A549 (cell line): ENCODE data around the gene DLG4. TPM values are rescaled to one million over a fixed set of nuclear protein-coding genes. Genes with fewer than 3 reads are reported as not detected.

Experiments
- ATAC-seq, 2 experiments: fragments of 200-7000 bp in 1 of 2; fragments of >200 bp in 1 of 2; cut with Nextera tagmentation in 1 of 2; cut with Tn5 transposase in 1 of 2; 3 replicates each; pipeline versions ENCODE4 v1.8.0 to v1.9.1; 2018 to 2020; ENCODE audit warnings: mild to moderate bottlenecking in 1 of 2, moderate library complexity in 1 of 2
- CTCF ChIA-PET: fragments of 300-600 bp; sonication (Branson Sonifier 250); formaldehyde crosslinking; extraction: SDS; loops from one replicate; lab custom pipeline; 2021; ENCODE audit warnings: antibody characterized with exemption, inconsistent platforms; lab: Yijun Ruan, JAX
- POLR2A ChIA-PET: fragments of 350-600 bp; formaldehyde crosslinking; extraction: SDS; loops from one replicate; lab custom pipeline; 2021; ENCODE audit warnings: antibody characterized with exemption, inconsistent platforms; lab: Yijun Ruan, JAX
- DNase-seq, 2 experiments: peaks; one replicate each; pipeline versions ENCODE4 v3.0.0 to v3.0.0-alpha.2; 2011 to 2016; ENCODE audit warnings: low read depth in 1 of 2, low spot score in 1 of 2
- FAIRE-seq: peaks from 2 replicates; lab custom pipeline; 2011; peaks lifted over from hg19 to GRCh38; lab: Jason Lieb, UNC
- H3K27ac ChIP-seq, 2 experiments: fragments of >200 bp; sonication (Bioruptor Twin); formaldehyde crosslinking; 3 replicates each; pipeline ENCODE4 v1.5.1; 2016 to 2017
- H3K4me1 ChIP-seq: fragments of >200 bp; sonication (Bioruptor Twin); formaldehyde crosslinking; 3 replicates; pipeline ENCODE4 v1.6.1; 2016
- H3K4me2 ChIP-seq: fragments of >200 bp; sonication (Bioruptor Twin); formaldehyde crosslinking; 3 replicates; pipeline ENCODE4 v1.6.1; 2016
- H3K4me3 ChIP-seq: fragments of >200 bp; sonication (Bioruptor Twin); formaldehyde crosslinking; 3 replicates; pipeline ENCODE4 v1.5.1; 2016
- H3K9me3 ChIP-seq: fragments of >200 bp; sonication (Bioruptor Twin); formaldehyde crosslinking; 3 replicates; pipeline ENCODE4 v1.6.1; 2016
- CBX8 ChIP-seq: fragments of 200-600 bp; sonication (generic); IDR thresholded peaks from 2 replicates; pipeline ENCODE4 v1.6.1; 2016
- CHD2 ChIP-seq: fragments of 150-350 bp; IDR thresholded peaks from 2 replicates; pipeline ENCODE4 v1.6.1; 2014; ENCODE audit warnings: low read length; ENCODE audit not compliant: partially characterized antibody
- ELK1 ChIP-seq: fragments of 150-350 bp; IDR thresholded peaks from 2 replicates; pipeline ENCODE4 v1.6.1; 2014; ENCODE audit warnings: low read depth, mild to moderate bottlenecking, low read length
- FOSL2 ChIP-seq, 2 experiments: fragments of 450-650 bp in 1 of 2; fragments of >200 bp in 1 of 2; sonication (Bioruptor Twin) in 1 of 2; formaldehyde crosslinking; IDR thresholded peaks; 2 replicates each; pipeline versions ENCODE4 v1.5.0 to v1.6.1; 2016 to 2020; ENCODE audit warnings: mild to moderate bottlenecking in 1 of 2, moderate library complexity in 1 of 2
- GATA3 ChIP-seq: IDR thresholded peaks from 2 replicates; pipeline ENCODE4 v1.6.1; 2012; ENCODE audit warnings: borderline replicate concordance
- HEYL ChIP-seq: fragments of 250-450 bp; sonication (Bioruptor Pico); IDR thresholded peaks from 2 replicates; pipeline ENCODE4 v1.8.0; 2021; ENCODE audit warnings: mild to moderate bottlenecking, moderate library complexity
- HOXA7 ChIP-seq: fragments of 250-450 bp; sonication (Bioruptor Pico); IDR thresholded peaks from 2 replicates; pipeline ENCODE4 v1.5.0; 2020; ENCODE audit warnings: mild to moderate bottlenecking, moderate library complexity
- JUNB ChIP-seq: fragments of >200 bp; sonication (Bioruptor Twin); formaldehyde crosslinking; IDR thresholded peaks from 2 replicates; pipeline ENCODE4 v1.6.1; 2016
- KDM5A ChIP-seq: fragments of 200-600 bp; sonication (generic); IDR thresholded peaks from 2 replicates; pipeline ENCODE4 v1.6.1; 2016; ENCODE audit warnings: antibody characterized with exemption, mild to moderate bottlenecking
- MAX ChIP-seq: IDR thresholded peaks from 2 replicates; pipeline ENCODE4 v1.6.1; 2012
- MYC ChIP-seq: IDR thresholded peaks from 2 replicates; pipeline ENCODE4 v1.6.1; 2012; ENCODE audit warnings: mild to moderate bottlenecking, inconsistent platforms, low read length, improper control_type of control experiment, borderline replicate concordance
- NFE2L2 ChIP-seq: fragments of 150-350 bp; conservative IDR thresholded peaks from 2 replicates; pipeline ENCODE4 v1.6.1; 2014; ENCODE audit warnings: low read length
- PBX3 ChIP-seq: IDR thresholded peaks from 2 replicates; pipeline ENCODE4 v1.6.1; 2012
- PHF8 ChIP-seq: fragments of 200-600 bp; sonication (generic); IDR thresholded peaks from 2 replicates; pipeline ENCODE4 v1.6.1; 2016; ENCODE audit warnings: low read depth, mild to moderate bottlenecking, antibody characterized with exemption, moderate library complexity, borderline replicate concordance
- POLR2A ChIP-seq: IDR thresholded peaks from 2 replicates; pipeline ENCODE4 v1.6.1; 2012; ENCODE audit warnings: mild to moderate bottlenecking, low read length
- POLR2AphosphoS2 ChIP-seq: conservative IDR thresholded peaks from 2 replicates; pipeline ENCODE4 v1.6.1; 2012; ENCODE audit warnings: low read length, improper control_type of control experiment, inconsistent platforms
- RARB ChIP-seq: fragments of 250-450 bp; sonication (Bioruptor Pico); IDR thresholded peaks from 2 replicates; pipeline ENCODE4 v1.8.0; 2021; ENCODE audit warnings: mild to moderate bottlenecking, moderate library complexity
- RCOR1 ChIP-seq: fragments of 150-350 bp; IDR thresholded peaks from 2 replicates; pipeline ENCODE4 v1.6.1; 2014; ENCODE audit warnings: antibody characterized with exemption, low read length, low read depth
- REST ChIP-seq: fragments of 200-600 bp; sonication (generic); IDR thresholded peaks from 2 replicates; pipeline ENCODE4 v1.6.1; 2016; ENCODE audit warnings: antibody characterized with exemption, mild to moderate bottlenecking, moderate library complexity
- RFX5 ChIP-seq: fragments of 450-650 bp; IDR thresholded peaks from 2 replicates; pipeline ENCODE4 v1.7.1; 2014; ENCODE audit warnings: antibody characterized with exemption, mild to moderate bottlenecking, moderate library complexity
- RNF2 ChIP-seq: fragments of 200-600 bp; sonication (generic); IDR thresholded peaks from 2 replicates; pipeline ENCODE4 v1.6.1; 2016; ENCODE audit warnings: low read depth, mild to moderate bottlenecking, antibody characterized with exemption, moderate library complexity, borderline replicate concordance
- SREBF2 ChIP-seq: fragments of 450-650 bp; IDR thresholded peaks from 2 replicates; pipeline ENCODE4 v1.6.1; 2014; ENCODE audit warnings: mild to moderate bottlenecking, moderate library complexity
- ZSCAN20 ChIP-seq: fragments of 250-450 bp; sonication (Bioruptor Pico); IDR thresholded peaks from 2 replicates; pipeline ENCODE4 v1.8.0; 2022; ENCODE audit warnings: mild to moderate bottlenecking, moderate library complexity
- WGBS: methylation state at CpG from one replicate; pipeline ENCODE4 v1.1.6; 2017; ENCODE audit errors: missing lambda C conversion rate; 5-methylcytosine and 5-hydroxymethylcytosine counted together
- polyA plus RNA-seq, 4 experiments: library from polyadenylated mRNA; depleted of rRNA in 3 of 4; stranded (reverse); fragments of >200 nt; fragmentation: RNase III in 1 of 4; extraction: RNeasy Plus Mini Kit Qiagen cat#74134 plus additional on column Dnase treatment in 1 of 4; gene quantifications; 2 replicates in 3 of 4; 3 replicates in 1 of 4; pipeline ENCODE4 v1.2.3, GENCODE V29; 2011 to 2017

DLG4 gene
- polyA plus RNA-seq, 2 of the 4 experiments (the other 2 are of a cell fraction) = 8.3 to 21.3 TPM

- ChIA-PET CTCF (interaction anchor here (1.1 to 17.3 kb wide), 9 partner anchors 14 to 191 kb away, joined by 3 to 169 read pairs (median 7); partner anchors contain the start of genes ACADVL and DLG4), POLR2A (interaction anchor here (6.9 kb wide), 1 partner anchor 16 kb away, joined by 63 read pairs; the partner anchor contains the start of genes ACADVL and DLG4)
- DNase-seq (no peak), FAIRE-seq (no peak), ATAC-seq (no peak)
- H3K4me1 ChIP-seq = peaks cover 55% of the 10 kb centered on the region
- peak overlapping the region; percentile 92 for H3K4me2 ChIP-seq
- TF ChIP-seq RFX5 (no peak), HOXA7 (CRISPR knock-in tag) (no peak), ELK1 (no peak), CHD2 (no peak), FOSL2 (IDR thresholded peaks at IDR 0.05) (no peak), FOSL2 (CRISPR knock-in tag; IDR thresholded peaks at IDR 0.05) (peak; percentile 75), REST (no peak), CBX8 (no peak)
- H3K27ac ChIP-seq = peak overlapping the region; percentile 1 to 94; a peak in 2 of 6 replicates
- 80% methylated on average over 21 of the region's 22 CpGs for WGBS
- H3K9me3 ChIP-seq = no peaks in the 10 kb centered on the region
- H3K4me3 ChIP-seq = no peak overlapping the region
These were observed 16.3 kb upstream of the DLG4 start for GRCh38 chr17:7235693-7236665.

- Histone ChIP-seq H3K4me3 (peak within 1 kb of the TSS; percentile 77), H3K27ac (peak within 1 kb of the TSS; percentile 94 to 95), H3K9me3 (no peaks in the 10 kb centered on the region), H3K4me2 (peak within 1 kb of the TSS; percentile 92), H3K4me1 (peaks cover 44% of the 10 kb centered on the region)
- peak; percentile 98 for DNase-seq
- WGBS = under 1% methylated on average over 35 of the region's 72 CpGs
- ATAC-seq = peak; percentile 49 to 75
- POLR2A ChIA-PET = interaction anchor here (0.5 to 6.9 kb wide), 10 partner anchors 8 to 199 kb away, joined by 3 to 63 read pairs (median 3); partner anchors contain the start of genes ACADVL, DLG4, GABARAP and SLC16A13
- CTCF ChIA-PET = interaction anchor here (1.0 to 17.3 kb wide), 6 partner anchors 12 to 189 kb away, joined by 3 to 169 read pairs (median 7); partner anchors contain the start of genes ACADVL and DLG4
- FAIRE-seq = peak; percentile 98
- TF ChIP-seq PBX3 (peak; percentile 98), JUNB (no peak), POLR2AphosphoS2 (peak; percentile 90), RCOR1 (no peak), RNF2 (no peak), PHF8 (peak; percentile 73; the same call in 1 of the 2 replicates), NFE2L2 (no peak), ZSCAN20 (peak; percentile 88), CHD2 (no peak), RARB (CRISPR knock-in tag) (no peak), GATA3 (peak; percentile 76), MYC (no peak), SREBF2 (no peak), HEYL (CRISPR knock-in tag) (peak; percentile 83; the same call in 1 of the 2 replicates), MAX (peak; percentile 97), KDM5A (peak; percentile 87), POLR2A (peak; percentile 86)
These were observed 14.7 kb upstream of the DLG4 start, which contains the start of gene DVL2 for GRCh38 chr17:7234083-7234951. Gene DVL2 (minus strand): TSS chr17:7234517. CDS start chr17:7234262, 255 bp downstream.
